Liver (tissue), 9 donors: Measurements from ENCODE around the gene LMOD3. TPM values are rescaled to one million over a fixed set of nuclear protein-coding genes. Genes with fewer than 3 reads are reported as not detected.

Source experiments
- DNase-seq: peaks from one replicate; pipeline ENCODE4 v3.0.0-alpha.2; 2017; ENCODE audit warnings: low spot score
- H3K27ac ChIP-seq, 2 donors: one replicate each; pipeline ENCODE4 v1.7.0; 2013; ENCODE audit warnings: inconsistent platforms in 2 of 2, low read length in 2 of 2, control low read depth in 1 of 2, low read depth in 1 of 2, mild to moderate bottlenecking in 1 of 2
- H3K27me3 ChIP-seq, 4 donors: one replicate each; pipeline versions ENCODE4 v1.6.1 to v1.7.0; 2013; ENCODE audit warnings: low read length in 3 of 4, inconsistent platforms in 1 of 4, mild to moderate bottlenecking in 1 of 4, moderate library complexity in 1 of 4; ENCODE audit not compliant: control insufficient read depth in 4 of 4, insufficient read depth in 4 of 4
- H3K36me3 ChIP-seq, 4 donors: one replicate each; pipeline versions ENCODE4 v1.6.1 to v1.7.0; 2013; ENCODE audit warnings: low read length in 3 of 4, mild to moderate bottlenecking in 3 of 4, low read depth in 1 of 4, moderate library complexity in 1 of 4; ENCODE audit not compliant: control insufficient read depth in 4 of 4, insufficient read depth in 3 of 4
- H3K4me1 ChIP-seq, 4 donors: one replicate each; pipeline versions ENCODE4 v1.6.1 to v1.7.0; 2013; ENCODE audit warnings: low read length in 3 of 4, mild to moderate bottlenecking in 3 of 4, moderate library complexity in 1 of 4; ENCODE audit not compliant: control insufficient read depth in 4 of 4, insufficient read depth in 4 of 4
- H3K4me3 ChIP-seq, 3 donors: one replicate each; pipeline versions ENCODE4 v1.6.1 to v1.7.0; 2013; ENCODE audit warnings: low read length in 3 of 3, control low read depth in 1 of 3, low read depth in 1 of 3, mild to moderate bottlenecking in 1 of 3
- H3K9ac ChIP-seq, 2 donors: one replicate each; pipeline ENCODE4 v1.7.0; 2013; ENCODE audit warnings: low read length in 2 of 2, mild to moderate bottlenecking in 2 of 2, moderate library complexity in 2 of 2, control low read depth in 1 of 2, low read depth in 1 of 2
- H3K9me3 ChIP-seq, 4 donors: one replicate each; pipeline versions ENCODE4 v1.6.1 to v1.7.0; 2013; ENCODE audit warnings: low read length in 3 of 4; ENCODE audit not compliant: control insufficient read depth in 4 of 4
- SP1 ChIP-seq: IDR thresholded peaks from 2 replicates; pipeline ENCODE4 v1.6.1; 2018; ENCODE audit warnings: antibody characterized with exemption, mild to moderate bottlenecking
- WGBS: extraction: QIAGEN DNeasy Blood & Tissue Kit; methylation state at CpG from one replicate; pipeline ENCODE4 v1.1.7; 2013; 5-methylcytosine and 5-hydroxymethylcytosine counted together
- polyA plus RNA-seq, 2 donors: library from polyadenylated mRNA; stranded (reverse) in 1 of 2; unstranded in 1 of 2; fragments of 200-250 nt in 1 of 2; fragments of >200 nt in 1 of 2; fragmentation: Nextera tagmentation in 1 of 2; extraction: Ambion mirVana in 1 of 2; gene quantifications; one replicate each; pipeline versions ENCODE4 v1.2.1 to v1.2.3, GENCODE V29; 2013 to 2015
- total RNA-seq, 2 donors: library from RNA; depleted of rRNA; stranded (reverse); fragments of >200 nt; gene quantifications; one replicate each; pipeline ENCODE4 v1.2.3, GENCODE V29; 2014
- donor health status: healthy.
- donor health status: healthy.
- donor health status: healthy.
- donor health status: healthy.
- donor health status: healthy.

The LMOD3 gene
- total and polyA plus RNA-seq, 4 donors, result 0.02 to 0.04 TPM; not detected in 2

DNA sequence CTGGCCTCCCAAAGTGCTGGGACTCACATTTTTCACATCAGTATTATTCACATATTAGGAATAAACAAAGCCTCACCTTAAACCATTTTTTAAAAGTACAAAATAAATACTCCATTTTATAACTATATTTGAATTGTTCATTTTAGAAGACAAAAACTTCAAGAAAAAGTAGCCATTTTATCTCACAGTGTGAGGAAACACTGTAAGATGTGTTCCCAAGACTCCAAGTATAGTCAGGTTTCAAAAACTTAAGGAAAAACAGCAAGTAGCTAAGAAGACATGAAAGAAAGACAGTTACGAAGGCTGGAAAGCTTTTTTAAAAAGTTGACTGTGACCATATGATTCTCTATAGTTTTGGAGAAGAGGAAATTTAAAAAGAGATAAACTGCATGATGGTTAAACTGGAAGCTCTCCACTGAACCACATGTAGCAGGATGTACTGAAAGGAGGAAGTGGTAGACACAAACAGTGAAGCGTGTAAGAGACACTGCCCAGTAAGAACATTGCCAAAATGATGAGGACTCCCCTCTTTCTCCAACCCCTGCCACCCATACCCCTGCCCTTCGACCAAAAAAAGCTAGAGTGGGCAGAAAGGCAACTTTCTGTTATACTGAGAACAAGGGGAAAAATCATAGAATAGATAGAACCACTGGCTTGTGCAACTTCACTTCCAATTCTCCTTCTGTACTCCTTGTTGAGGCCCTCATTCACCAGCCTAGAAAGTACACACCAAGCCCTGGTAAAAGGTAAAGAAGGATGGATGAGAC, 64.0 kb downstream of the LMOD3 start:
- no peaks in the 10 kb centered on the region for H3K4me1 ChIP-seq
- no peak overlapping the region for H3K4me3 ChIP-seq
- no peak for TF ChIP-seq SP1
- no peak for DNase-seq
- H3K27ac ChIP-seq, result no peak overlapping the region
- no peaks in the 10 kb centered on the region for H3K27me3 ChIP-seq
- H3K9me3 ChIP-seq, result no peaks in the 10 kb centered on the region
- WGBS, result 81% methylated on average over 3 of the region's 3 CpGs
- peaks cover 5 to 52% (median 33%) of the 10 kb centered on the region in 4 donors for H3K36me3 ChIP-seq
- H3K9ac ChIP-seq, result no peak overlapping the region

Other genes starting within 250 kb of the LMOD3 start
- gene TAFA4, start 190.0 kb downstream of the LMOD3 start, total RNA-seq, result under 1 TPM in 1 of 2 donors, not detected in 1; 0.70 TPM
- gene TAFA4, start 190.0 kb downstream of the LMOD3 start, polyA plus RNA-seq, result under 1 TPM in 1 of 2 donors, not detected in 1; 0.02 TPM
- 1 to 10 TPM; 7.4 to 7.5 TPM for gene EOGT, start 108.9 kb downstream of the LMOD3 start, total RNA-seq
- 1 to 10 TPM; 2.6 to 2.8 TPM for gene EOGT, start 108.9 kb downstream of the LMOD3 start, polyA plus RNA-seq
- 10 to 100 TPM; 11.3 to 19.4 TPM for gene TMF1, start 70.3 kb downstream of the LMOD3 start, total RNA-seq
- gene TMF1, start 70.3 kb downstream of the LMOD3 start, polyA plus RNA-seq, result 1 to 10 TPM; 5.5 to 5.9 TPM
- 10 to 100 TPM; 32.3 to 34.4 TPM for gene UBA3, start 42.2 kb downstream of the LMOD3 start, total RNA-seq
- 10 to 100 TPM; 13.1 to 20.5 TPM for gene UBA3, start 42.2 kb downstream of the LMOD3 start, polyA plus RNA-seq
- 10 to 100 TPM; 28.7 to 38.9 TPM for gene ARL6IP5, start 37.7 kb downstream of the LMOD3 start, total RNA-seq
- 10 to 100 TPM; 25.1 to 46.0 TPM for gene ARL6IP5, start 37.7 kb downstream of the LMOD3 start, polyA plus RNA-seq